K562 (cell line): Measurements from ENCODE around the gene NSMCE1.

Experiments used
- CAMTA2 ChIP-seq: fragments of 250-450 bp; sonication (Bioruptor Pico); conservative IDR thresholded peaks from 2 replicates; pipeline ENCODE4 v1.5.1; 2022
- DPF2 ChIP-seq: fragments of 450-650 bp; IDR thresholded peaks from 2 replicates; pipeline ENCODE4 v1.6.1; 2016
- GABPB2 ChIP-seq: fragments of 250-450 bp; sonication (Bioruptor Pico); conservative IDR thresholded peaks from 2 replicates; pipeline ENCODE4 v1.5.1; 2021; ENCODE audit warnings: mild to moderate bottlenecking
- KLF10 ChIP-seq: fragments of 250-450 bp; sonication (Bioruptor Pico); IDR thresholded peaks from 2 replicates; pipeline ENCODE4 v1.6.1; 2021; ENCODE audit warnings: matching md5 sums
- NFIC ChIP-seq: fragments of 450-650 bp; IDR thresholded peaks from 2 replicates; pipeline ENCODE4 v1.6.1; 2017; ENCODE audit warnings: mild to moderate bottlenecking, inconsistent platforms
- NRF1 ChIP-seq, 2 experiments: fragments of 450-650 bp; IDR thresholded peaks in 1 of 2; conservative IDR thresholded peaks in 1 of 2; 2 replicates each; pipeline ENCODE4 v1.6.1; 2014; ENCODE audit warnings: mild to moderate bottlenecking in 2 of 2
- POLR2A ChIP-seq: fragments of 450-650 bp; conservative IDR thresholded peaks from 2 replicates; pipeline ENCODE4 v1.6.1; 2016
- ZBED1 ChIP-seq: IDR thresholded peaks from 2 replicates; pipeline ENCODE4 v1.6.1; 2014
- ZBTB7A ChIP-seq: IDR thresholded peaks from 2 replicates; pipeline ENCODE4 v1.6.1; 2011; ENCODE audit warnings: low read depth, mild to moderate bottlenecking, low read length, moderate library complexity, borderline replicate concordance; ENCODE audit not compliant: control insufficient read depth
- ZNF165 ChIP-seq: fragments of 250-450 bp; sonication (Bioruptor Pico); IDR thresholded peaks from 2 replicates; pipeline ENCODE4 v1.4.0; 2020; ENCODE audit warnings: borderline replicate concordance
- TF ChIP-seq, protein P1 (sequence below): sonication (generic); formaldehyde crosslinking; IDR thresholded peaks from 2 replicates; pipeline ENCODE4 v1.9.0; 2022; ENCODE audit warnings: mild to moderate bottlenecking, missing genetic modification reagents
- TF ChIP-seq, protein P2 (sequence below), 2 experiments: fragments of 450-650 bp in 1 of 2; sonication (generic) in 1 of 2; formaldehyde crosslinking; conservative IDR thresholded peaks; 2 replicates each; pipeline versions ENCODE4 v1.4.0 to v1.8.1; 2020 to 2022; ENCODE audit warnings: mild to moderate bottlenecking in 1 of 2, missing genetic modification reagents in 1 of 2

DNA sequence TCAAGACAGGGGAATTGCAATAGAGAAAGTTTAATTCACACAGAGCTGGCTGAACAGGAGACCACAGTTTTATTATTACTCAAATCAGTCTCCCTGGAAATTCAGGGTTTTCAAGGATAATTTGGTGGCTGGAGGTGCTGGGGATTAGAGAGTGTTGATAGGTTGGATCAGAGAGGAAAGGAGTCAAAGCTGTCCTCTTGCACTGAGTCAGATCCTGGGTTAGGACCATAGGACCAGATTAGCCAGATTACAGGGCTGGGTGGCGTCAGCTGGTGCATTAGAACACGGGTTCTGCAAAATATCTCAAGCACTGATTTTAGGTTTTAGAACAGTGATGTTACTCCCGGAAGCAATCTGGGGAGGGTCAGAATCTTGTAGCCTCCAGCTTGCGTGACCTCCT lies 1.8 kb upstream of the NSMCE1 start:
- TF ChIP-seq KLF10 (CRISPR knock-in tag) (no peak), DPF2 (no peak), GABPB2 (CRISPR knock-in tag) (no peak), NFIC (no peak), ZNF165 (no peak), ZBTB7A (no peak), POLR2A (no peak), ZBED1 (no peak), NRF1 (conservative IDR thresholded peaks at IDR 0.05 in 1 of 2, IDR thresholded peaks at IDR 0.05 in 1 of 2) (no peak), CAMTA2 (CRISPR knock-in tag) (no peak)
- TF ChIP-seq, protein P1, sequence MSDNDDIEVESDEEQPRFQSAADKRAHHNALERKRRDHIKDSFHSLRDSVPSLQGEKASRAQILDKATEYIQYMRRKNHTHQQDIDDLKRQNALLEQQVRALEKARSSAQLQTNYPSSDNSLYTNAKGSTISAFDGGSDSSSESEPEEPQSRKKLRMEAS: no peak
- TF ChIP-seq, protein P2, sequence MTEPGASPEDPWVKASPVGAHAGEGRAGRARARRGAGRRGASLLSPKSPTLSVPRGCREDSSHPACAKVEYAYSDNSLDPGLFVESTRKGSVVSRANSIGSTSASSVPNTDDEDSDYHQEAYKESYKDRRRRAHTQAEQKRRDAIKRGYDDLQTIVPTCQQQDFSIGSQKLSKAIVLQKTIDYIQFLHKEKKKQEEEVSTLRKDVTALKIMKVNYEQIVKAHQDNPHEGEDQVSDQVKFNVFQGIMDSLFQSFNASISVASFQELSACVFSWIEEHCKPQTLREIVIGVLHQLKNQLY (CRISPR knock-in tag; conservative IDR thresholded peaks at IDR 0.05): no peak
